ENCODE data around the gene ALKBH8. TPM values are rescaled to one million over a fixed set of nuclear protein-coding genes. Genes with fewer than 3 reads are reported as not detected.

ALKBH8 gene
- total RNA-seq, 3 donors from 2014 or later (not counting 1 experiment from before 2014, with no cell fraction given) = 6.9 to 11.8 (median 9.0) TPM

GRCh38 chr11:107550304-107550703 is 15.2 kb downstream of the ALKBH8 start:
- Mint-ChIP-seq H3K27ac (no peak overlapping the region), H3K4me1 (no peaks in the 10 kb centered on the region), H3K9me3 (no peaks in the 10 kb centered on the region), H3K36me3 (peaks cover 7% of the 10 kb centered on the region), H3K27me3 (ENCODE audit: low read depth in 2 of 2) (no peaks in the 10 kb centered on the region), H3K4me3 (no peak overlapping the region)
- no peaks in the 10 kb centered on the region for H3K27me3 ChIP-seq (ENCODE audit: control insufficient read depth, insufficient read depth, low read length)
- no peak for TF ChIP-seq CTCF (IDR thresholded peaks at IDR 0.05)
- no peaks in the 10 kb centered on the region for H3K4me1 ChIP-seq (ENCODE audit: control insufficient read depth, insufficient read depth, low read length)
- intact Hi-C loops (cut with micrococcal nuclease) = no loop called here
- no peak overlapping the region for H3K4me3 ChIP-seq (ENCODE audit: low read length)
- H3K27ac ChIP-seq (ENCODE audit: low read length) = no peak overlapping the region
- ATAC-seq (no peak), DNase-seq (no peak)
- H3K36me3 ChIP-seq (ENCODE audit: control insufficient read depth, insufficient read depth, low read length) = peaks cover 44% of the 10 kb centered on the region
- no peaks in the 10 kb centered on the region for H3K9me3 ChIP-seq (ENCODE audit: control insufficient read depth, insufficient read depth, low read length)
- WGBS (ENCODE audit: insufficient coverage) = 93% methylated on average over 4 of the region's 4 CpGs

GRCh38 chr11:107549954-107550285 is 15.6 kb downstream of the ALKBH8 start:
- Histone ChIP-seq H3K9me3 (ENCODE audit: control insufficient read depth, insufficient read depth, low read length) (no peaks in the 10 kb centered on the region), H3K36me3 (ENCODE audit: control insufficient read depth, insufficient read depth, low read length) (peaks cover 44% of the 10 kb centered on the region), H3K4me1 (ENCODE audit: control insufficient read depth, insufficient read depth, low read length) (no peaks in the 10 kb centered on the region), H3K4me3 (ENCODE audit: low read length) (no peak overlapping the region), H3K27me3 (ENCODE audit: control insufficient read depth, insufficient read depth, low read length) (no peaks in the 10 kb centered on the region), H3K27ac (ENCODE audit: low read length) (no peak overlapping the region)
- intact Hi-C loops (cut with micrococcal nuclease) = loop anchor here (1.0 to 2.0 kb wide), 2 partner anchors 13 to 139 kb away; no protein-coding TSS in a partner anchor
- Mint-ChIP-seq H3K36me3 (peaks cover 7% of the 10 kb centered on the region), H3K4me1 (no peaks in the 10 kb centered on the region), H3K27me3 (ENCODE audit: low read depth in 2 of 2) (no peaks in the 10 kb centered on the region), H3K27ac (no peak overlapping the region), H3K4me3 (no peak overlapping the region), H3K9me3 (no peaks in the 10 kb centered on the region)
- no peak for DNase-seq
- TF ChIP-seq CTCF (IDR thresholded peaks at IDR 0.05) = no peak
- 100% methylated on average over 2 of the region's 2 CpGs for WGBS (ENCODE audit: insufficient coverage)
- ATAC-seq = no peak

- H3K27ac Mint-ChIP-seq = no peak overlapping the region
- Histone ChIP-seq H3K9me3 (ENCODE audit: control insufficient read depth, insufficient read depth, low read length) (no peaks in the 10 kb centered on the region), H3K27ac (ENCODE audit: low read length) (no peak overlapping the region), H3K4me3 (ENCODE audit: low read length) (no peak overlapping the region), H3K27me3 (ENCODE audit: control insufficient read depth, insufficient read depth, low read length) (no peaks in the 10 kb centered on the region), H3K36me3 (ENCODE audit: control insufficient read depth, insufficient read depth, low read length) (peaks cover 41% of the 10 kb centered on the region), H3K4me1 (ENCODE audit: control insufficient read depth, insufficient read depth, low read length) (no peaks in the 10 kb centered on the region)
- H3K4me3 Mint-ChIP-seq = no peak overlapping the region
- H3K4me1 Mint-ChIP-seq = no peaks in the 10 kb centered on the region
- peak in 2 of 3 donors; percentile 60 to 68 for ATAC-seq
- TF ChIP-seq CTCF (IDR thresholded peaks at IDR 0.05) = peak; percentile 92
- 88% methylated on average over 6 of the region's 6 CpGs for WGBS (ENCODE audit: insufficient coverage)
- peak in 1 of 2 donors; percentile 73 for DNase-seq
- no peaks in the 10 kb centered on the region for H3K27me3 Mint-ChIP-seq (ENCODE audit: low read depth in 2 of 2)
- intact Hi-C loops (cut with micrococcal nuclease) = loop anchor here (1.0 to 2.0 kb wide), 2 partner anchors 13 to 140 kb away; no protein-coding TSS in a partner anchor
- no peaks in the 10 kb centered on the region for H3K9me3 Mint-ChIP-seq
- peaks cover 7% of the 10 kb centered on the region for H3K36me3 Mint-ChIP-seq
These were observed 16.1 kb downstream of the ALKBH8 start for GRCh38 chr11:107549253-107549953.

- no peaks in the 10 kb centered on the region for H3K27me3 ChIP-seq (ENCODE audit: control insufficient read depth, insufficient read depth, low read length)
- TF ChIP-seq CTCF (IDR thresholded peaks at IDR 0.05) = no peak
- H3K9me3 ChIP-seq (ENCODE audit: control insufficient read depth, insufficient read depth, low read length) = no peaks in the 10 kb centered on the region
- H3K4me1 ChIP-seq (ENCODE audit: control insufficient read depth, insufficient read depth, low read length) = no peaks in the 10 kb centered on the region
- ATAC-seq (no peak), DNase-seq (no peak)
- H3K9me3 Mint-ChIP-seq = no peaks in the 10 kb centered on the region
- no peak overlapping the region for H3K27ac ChIP-seq (ENCODE audit: low read length)
- WGBS (ENCODE audit: insufficient coverage) = 93% methylated on average over 3 of the region's 4 CpGs
- peaks cover 3% of the 10 kb centered on the region for H3K36me3 Mint-ChIP-seq
- no peaks in the 10 kb centered on the region for H3K4me1 Mint-ChIP-seq
- no peak overlapping the region for H3K4me3 ChIP-seq (ENCODE audit: low read length)
- H3K27ac Mint-ChIP-seq = no peak overlapping the region
- no peak overlapping the region for H3K4me3 Mint-ChIP-seq
- H3K27me3 Mint-ChIP-seq (ENCODE audit: low read depth in 2 of 2) = no peaks in the 10 kb centered on the region
- H3K36me3 ChIP-seq (ENCODE audit: control insufficient read depth, insufficient read depth, low read length) = peaks cover 40% of the 10 kb centered on the region
- intact Hi-C loops (cut with micrococcal nuclease) = loop anchor here (2.0 kb wide), 1 partner anchor 15 kb away; no protein-coding TSS in a partner anchor
These were observed 17.6 kb downstream of the ALKBH8 start for GRCh38 chr11:107547961-107548360.
